Left ventricle myocardium inferior (tissue), 1 donor: Measurements from ENCODE around the gene SYNRG. TPM values are rescaled to one million over a fixed set of nuclear protein-coding genes. Genes with fewer than 3 reads are reported as not detected.

Experiments
- DNase-seq: peaks from one replicate; pipeline ENCODE4 v3.0.0-alpha.2; 2020
- H3K27ac ChIP-seq: fragments of 200-600 bp; replicated peaks from 2 replicates; pipeline ENCODE4 v1.8.0; 2021
- H3K27me3 ChIP-seq: fragments of 200-600 bp; 2 replicates; pipeline ENCODE4 v1.8.0; 2021; ENCODE audit warnings: low read depth
- H3K36me3 ChIP-seq: fragments of 200-600 bp; 2 replicates; pipeline ENCODE4 v1.8.0; 2021
- H3K4me1 ChIP-seq: fragments of 200-600 bp; 2 replicates; pipeline ENCODE4 v1.8.0; 2021
- H3K4me3 ChIP-seq: fragments of 200-600 bp; 2 replicates; pipeline ENCODE4 v1.8.0; 2021; ENCODE audit warnings: mild to moderate bottlenecking, moderate library complexity
- H3K9me3 ChIP-seq: fragments of 200-600 bp; replicated peaks from 2 replicates; pipeline ENCODE4 v1.8.0; 2021
- CTCF ChIP-seq: fragments of 200-600 bp; IDR thresholded peaks from 2 replicates; pipeline ENCODE4 v1.8.0; 2021; ENCODE audit warnings: antibody characterized with exemption, mild to moderate bottlenecking, borderline replicate concordance
- intact Hi-C: fragments of 100-400 bp; cut with micrococcal nuclease; formaldehyde crosslinking; loops from one replicate; pipeline ENCODE4 v1.11.0; 2022
- total RNA-seq: library from RNA; stranded (reverse); fragmentation: NEBNext Ultra II Directional; extraction: Animal tissue kit (Norgen Biotek cat#: 25700); gene quantifications from one replicate; pipeline ENCODE4 v1.2.1, GENCODE V29; 2021
- donor health status: DM: no; HTN: yes; CAD: no; lungs with severe emphysema.

Gene SYNRG
- total RNA-seq, 1 donor from 2014 or later = 33.0 TPM

GRCh38 chr17:37647856-37648255 is 38.6 kb upstream of the SYNRG start:
- intact Hi-C loops = no loop called here
- TF ChIP-seq CTCF = no peak
- no peaks in the 10 kb centered on the region for H3K9me3 ChIP-seq
- no peak overlapping the region for H3K4me3 ChIP-seq
- DNase-seq = no peak
- no peak overlapping the region for H3K27ac ChIP-seq
- no peaks in the 10 kb centered on the region for H3K36me3 ChIP-seq
- peaks cover 13% of the 10 kb centered on the region for H3K4me1 ChIP-seq
- H3K27me3 ChIP-seq = peaks cover 26% of the 10 kb centered on the region

- intact Hi-C loops = no loop called here
- Histone ChIP-seq H3K27me3 (peaks cover 7% of the 10 kb centered on the region), H3K36me3 (peaks cover 27% of the 10 kb centered on the region), H3K4me1 (peaks cover 52% of the 10 kb centered on the region), H3K4me3 (peak overlapping the region; percentile 81), H3K9me3 (no peaks in the 10 kb centered on the region), H3K27ac (peak overlapping the region; percentile 89)
- no peak for DNase-seq
- TF ChIP-seq CTCF = no peak
Measured at GRCh38 chr17:37643869-37644268, 34.7 kb upstream of the SYNRG start.

GRCh38 chr17:37643118-37643766 is 34.0 kb upstream of the SYNRG start, which contains the start of gene DDX52:
DDX52 (minus strand) TSS chr17:37643446; CDS start chr17:37643420, 26 bp downstream.
- Histone ChIP-seq H3K27me3 (peaks cover 7% of the 10 kb centered on the region), H3K4me1 (peaks cover 52% of the 10 kb centered on the region), H3K9me3 (no peaks in the 10 kb centered on the region), H3K36me3 (peaks cover 30% of the 10 kb centered on the region), H3K27ac (peak within 1 kb of the TSS; percentile 89), H3K4me3 (peak within 1 kb of the TSS; percentile 81)
- peak; percentile 92 for DNase-seq
- intact Hi-C loops = no loop called here
- TF ChIP-seq CTCF = peak; percentile 26

- H3K9me3 ChIP-seq = no peaks in the 10 kb centered on the region
- intact Hi-C loops = no loop called here
- H3K4me1 ChIP-seq = peaks cover 52% of the 10 kb centered on the region
- H3K27me3 ChIP-seq = peaks cover 5% of the 10 kb centered on the region
- DNase-seq = no peak
- peaks cover 35% of the 10 kb centered on the region for H3K36me3 ChIP-seq
- peak overlapping the region; percentile 81 for H3K4me3 ChIP-seq
- H3K27ac ChIP-seq = peak overlapping the region; percentile 89
- TF ChIP-seq CTCF = no peak
Measured at GRCh38 chr17:37642681-37643080, 33.5 kb upstream of the SYNRG start.

DNA sequence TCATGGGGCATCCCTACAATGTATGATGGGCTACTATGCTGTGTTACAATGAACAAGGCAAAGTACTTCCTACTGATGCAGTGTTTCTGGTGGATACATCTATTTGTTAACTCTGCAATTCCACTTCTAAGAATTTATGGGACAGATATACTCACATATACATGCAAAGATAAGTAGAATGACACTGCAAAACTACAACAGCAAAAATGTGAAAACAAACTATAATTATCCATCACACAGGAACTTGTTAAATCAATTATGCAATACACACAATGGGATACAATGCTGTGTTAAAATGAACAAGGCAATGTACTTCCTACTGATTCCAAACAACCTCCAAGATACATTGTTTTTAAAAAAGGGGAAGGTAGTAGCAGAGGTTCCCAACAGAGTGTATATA is 30.8 kb upstream of the SYNRG start:
- no peak overlapping the region for H3K27ac ChIP-seq
- DNase-seq = no peak
- intact Hi-C loops = no loop called here
- peaks cover 52% of the 10 kb centered on the region for H3K4me1 ChIP-seq
- H3K36me3 ChIP-seq = peaks cover 59% of the 10 kb centered on the region
- no peaks in the 10 kb centered on the region for H3K27me3 ChIP-seq
- TF ChIP-seq CTCF = no peak
- no peaks in the 10 kb centered on the region for H3K9me3 ChIP-seq
- no peak overlapping the region for H3K4me3 ChIP-seq
